ENCODE results near the gene GIN1.

GRCh38 chr5:103132684-103133083 lies 12.7 kb upstream of the GIN1 start:
- no peak for TF ChIP-seq ATF3 (IDR thresholded peaks at IDR 0.05)
- no peak for TF ChIP-seq ATF3 (CRISPR knock-in tag; conservative IDR thresholded peaks at IDR 0.05)
- TF ChIP-seq USF2 (CRISPR knock-in tag; IDR thresholded peaks at IDR 0.05) = no peak
- no peak for TF ChIP-seq CREB1 (IDR thresholded peaks at IDR 0.05)
- no peak for TF ChIP-seq CREB1 (CRISPR knock-in tag; IDR thresholded peaks at IDR 0.05)
- TF ChIP-seq NBN (IDR thresholded peaks at IDR 0.05; ENCODE audit: low read depth) = no peak
- TF ChIP-seq HNRNPLL (IDR thresholded peaks at IDR 0.05; ENCODE audit: low read depth, low read length, poor library complexity, severe bottlenecking) = no peak
- no peak for TF ChIP-seq FOXJ3 (CRISPR knock-in tag; IDR thresholded peaks at IDR 0.05)
